ENCODE measurements around the gene BANF2.

Gene BANF2

GRCh38 chr20:17748279-17748678, 48.5 kb downstream of the BANF2 start:
- no peaks in the 10 kb centered on the region for H3K79me2 ChIP-seq (ENCODE audit: insufficient read depth, low read length)
- no peaks in the 10 kb centered on the region for H3K36me3 ChIP-seq (ENCODE audit: insufficient read depth, low read length)
- TF ChIP-seq EZH2 (IDR thresholded peaks at IDR 0.05; ENCODE audit: borderline replicate concordance, low read depth, low read length, severe bottlenecking) (no peak), CTCF (IDR thresholded peaks at IDR 0.05; ENCODE audit: borderline replicate concordance, extremely low read depth, low read length, poor library complexity, severe bottlenecking) (no peak)
- no peaks in the 10 kb centered on the region for H4K20me1 ChIP-seq (ENCODE audit: insufficient read depth, low read length)
- no peaks in the 10 kb centered on the region for H3K9me3 ChIP-seq (ENCODE audit: insufficient read depth, low read length, severe bottlenecking)
- H3K4me2 ChIP-seq (ENCODE audit: insufficient read depth, low read length), result no peak overlapping the region
- H3K27me3 ChIP-seq (ENCODE audit: insufficient read depth, low read length, poor library complexity), result peaks cover 10% of the 10 kb centered on the region
- H3K9ac ChIP-seq (ENCODE audit: low read depth, low read length), result no peak overlapping the region
- no peak overlapping the region for H3K27ac ChIP-seq (ENCODE audit: low read length)
- no peak for DNase-seq
- ATAC-seq (ENCODE audit: insufficient read depth, low read depth), result no peak
- H3K4me1 ChIP-seq (ENCODE audit: insufficient read depth, low read length), result no peaks in the 10 kb centered on the region
- H3K4me3 ChIP-seq (ENCODE audit: low read depth in 1 of 2, low read length in 2 of 2), result no peak overlapping the region
- no peak overlapping the region for H2AFZ ChIP-seq (ENCODE audit: low read depth, low read length)

DNA sequence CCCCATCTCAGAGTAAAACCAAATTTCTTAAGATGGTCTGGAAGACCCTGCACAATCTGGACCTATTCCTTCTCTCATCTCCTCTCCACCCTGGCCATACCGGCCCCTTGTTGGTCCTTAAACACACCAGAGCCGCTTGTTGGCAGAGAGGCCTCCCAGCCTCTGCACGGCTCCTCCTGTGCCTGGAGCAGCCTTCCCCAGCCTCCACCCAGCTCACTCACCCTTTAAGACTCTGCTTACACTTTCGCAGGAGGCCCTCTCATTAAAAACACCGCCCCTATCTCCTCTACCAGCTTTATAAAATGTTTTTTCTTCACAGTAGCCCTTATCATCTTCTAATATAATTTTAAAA, 49.8 kb downstream of the BANF2 start:
- no peak for TF ChIP-seq EZH2 (IDR thresholded peaks at IDR 0.05; ENCODE audit: borderline replicate concordance, low read depth, low read length, severe bottlenecking)
- no peak for TF ChIP-seq CTCF (IDR thresholded peaks at IDR 0.05; ENCODE audit: borderline replicate concordance, extremely low read depth, low read length, poor library complexity, severe bottlenecking)
- Histone ChIP-seq H3K79me2 (ENCODE audit: insufficient read depth, low read length) (no peaks in the 10 kb centered on the region), H3K27ac (ENCODE audit: low read length) (no peak overlapping the region), H3K4me1 (ENCODE audit: insufficient read depth, low read length) (no peaks in the 10 kb centered on the region), H3K27me3 (ENCODE audit: insufficient read depth, low read length, poor library complexity) (peaks cover 15% of the 10 kb centered on the region), H3K9ac (ENCODE audit: low read depth, low read length) (no peak overlapping the region), H3K36me3 (ENCODE audit: insufficient read depth, low read length) (no peaks in the 10 kb centered on the region), H3K4me3 (ENCODE audit: low read depth in 1 of 2, low read length in 2 of 2) (no peak overlapping the region), H2AFZ (ENCODE audit: low read depth, low read length) (no peak overlapping the region), H3K9me3 (ENCODE audit: insufficient read depth, low read length, severe bottlenecking) (no peaks in the 10 kb centered on the region), H3K4me2 (ENCODE audit: insufficient read depth, low read length) (no peak overlapping the region), H4K20me1 (ENCODE audit: insufficient read depth, low read length) (no peaks in the 10 kb centered on the region)
- DNase-seq (no peak), ATAC-seq (ENCODE audit: insufficient read depth, low read depth) (no peak)

DNA sequence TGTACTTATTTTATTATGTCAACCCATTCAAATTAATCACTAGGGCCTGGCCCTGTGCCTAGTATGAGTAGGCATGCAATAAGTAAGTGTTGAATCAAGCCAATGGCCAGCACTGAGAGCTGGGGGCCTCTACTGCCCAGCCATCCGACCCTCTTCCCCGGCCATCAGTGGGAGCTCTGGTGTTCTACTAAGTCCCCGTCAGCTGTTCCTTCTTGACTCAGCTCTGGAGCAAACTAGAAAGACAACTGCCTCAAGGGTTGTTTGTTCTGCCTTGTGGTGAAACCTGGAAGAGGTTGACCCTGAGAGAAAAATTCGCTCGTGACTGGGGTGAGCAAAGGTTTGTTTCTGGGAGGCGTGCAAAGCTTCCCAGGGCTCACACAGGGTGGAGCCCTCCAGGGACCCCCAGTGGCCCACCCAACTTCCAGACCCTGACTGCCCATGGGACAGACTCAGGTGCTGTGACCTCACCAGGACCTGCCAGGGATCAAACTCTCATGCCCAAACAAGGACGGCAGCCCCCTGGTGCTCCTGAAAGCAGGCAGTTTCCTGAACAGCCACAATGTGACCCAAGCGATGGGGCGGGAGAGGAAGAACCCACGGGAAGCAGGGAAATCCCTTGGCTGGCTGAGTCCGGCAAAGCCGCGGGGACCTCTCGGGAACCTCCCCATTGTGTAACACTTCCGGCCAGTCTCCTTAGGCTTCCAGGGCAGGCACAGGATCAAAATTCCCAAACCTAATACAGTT, 50.4 kb downstream of the BANF2 start:
- Histone ChIP-seq H3K4me2 (ENCODE audit: insufficient read depth, low read length) (no peak overlapping the region), H2AFZ (ENCODE audit: low read depth, low read length) (no peak overlapping the region), H3K9ac (ENCODE audit: low read depth, low read length) (no peak overlapping the region), H3K79me2 (ENCODE audit: insufficient read depth, low read length) (no peaks in the 10 kb centered on the region), H4K20me1 (ENCODE audit: insufficient read depth, low read length) (no peaks in the 10 kb centered on the region), H3K27ac (ENCODE audit: low read length) (no peak overlapping the region), H3K4me3 (ENCODE audit: low read depth in 1 of 2, low read length in 2 of 2) (no peak overlapping the region), H3K36me3 (ENCODE audit: insufficient read depth, low read length) (no peaks in the 10 kb centered on the region), H3K9me3 (ENCODE audit: insufficient read depth, low read length, severe bottlenecking) (no peaks in the 10 kb centered on the region), H3K27me3 (ENCODE audit: insufficient read depth, low read length, poor library complexity) (peaks cover 15% of the 10 kb centered on the region), H3K4me1 (ENCODE audit: insufficient read depth, low read length) (no peaks in the 10 kb centered on the region)
- ATAC-seq (ENCODE audit: insufficient read depth, low read depth) (no peak), DNase-seq (no peak)
- no peak for TF ChIP-seq EZH2 (IDR thresholded peaks at IDR 0.05; ENCODE audit: borderline replicate concordance, low read depth, low read length, severe bottlenecking)
- no peak for TF ChIP-seq CTCF (IDR thresholded peaks at IDR 0.05; ENCODE audit: borderline replicate concordance, extremely low read depth, low read length, poor library complexity, severe bottlenecking)
